ENCODE results near the gene SLC30A5.

DNA sequence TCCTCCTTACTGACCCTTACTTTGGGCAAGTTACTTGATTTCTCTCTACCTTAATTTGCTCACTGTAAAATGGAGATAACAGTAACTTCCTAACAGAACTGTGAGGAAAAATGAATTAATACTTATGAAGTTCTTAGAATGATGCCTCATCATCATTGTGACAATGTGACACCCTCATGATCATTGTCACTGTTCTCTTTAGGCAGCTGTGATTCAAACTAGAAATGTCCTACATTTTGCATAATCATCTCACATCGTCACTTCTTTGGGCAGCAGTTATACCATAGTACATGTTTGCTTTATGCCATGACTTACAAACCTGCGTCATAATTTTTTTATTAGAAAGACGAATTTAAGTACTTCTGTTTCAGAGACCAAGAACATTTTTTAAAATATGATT, 9.7 kb downstream of the SLC30A5 start:
- TF ChIP-seq, protein P1, sequence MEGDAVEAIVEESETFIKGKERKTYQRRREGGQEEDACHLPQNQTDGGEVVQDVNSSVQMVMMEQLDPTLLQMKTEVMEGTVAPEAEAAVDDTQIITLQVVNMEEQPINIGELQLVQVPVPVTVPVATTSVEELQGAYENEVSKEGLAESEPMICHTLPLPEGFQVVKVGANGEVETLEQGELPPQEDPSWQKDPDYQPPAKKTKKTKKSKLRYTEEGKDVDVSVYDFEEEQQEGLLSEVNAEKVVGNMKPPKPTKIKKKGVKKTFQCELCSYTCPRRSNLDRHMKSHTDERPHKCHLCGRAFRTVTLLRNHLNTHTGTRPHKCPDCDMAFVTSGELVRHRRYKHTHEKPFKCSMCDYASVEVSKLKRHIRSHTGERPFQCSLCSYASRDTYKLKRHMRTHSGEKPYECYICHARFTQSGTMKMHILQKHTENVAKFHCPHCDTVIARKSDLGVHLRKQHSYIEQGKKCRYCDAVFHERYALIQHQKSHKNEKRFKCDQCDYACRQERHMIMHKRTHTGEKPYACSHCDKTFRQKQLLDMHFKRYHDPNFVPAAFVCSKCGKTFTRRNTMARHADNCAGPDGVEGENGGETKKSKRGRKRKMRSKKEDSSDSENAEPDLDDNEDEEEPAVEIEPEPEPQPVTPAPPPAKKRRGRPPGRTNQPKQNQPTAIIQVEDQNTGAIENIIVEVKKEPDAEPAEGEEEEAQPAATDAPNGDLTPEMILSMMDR (conservative IDR thresholded peaks at IDR 0.05 in 1 of 2, IDR thresholded peaks at IDR 0.05 in 1 of 2; ENCODE audit: extremely low read depth in 1 of 2, insufficient read depth in 1 of 2, low read depth in 1 of 2, low read length in 2 of 2), result no peak
- no peak for TF ChIP-seq EZH2 (IDR thresholded peaks at IDR 0.05; ENCODE audit: borderline replicate concordance, low read length)
